Ectodermal cell (in vitro differentiated cells): ENCODE results near the gene SPOUT1.

Experiments
- H3K27ac ChIP-seq: 2 replicates; pipeline ENCODE4 v1.7.0; 2013; ENCODE audit warnings: mild to moderate bottlenecking, low read depth, low read length; ENCODE audit not compliant: insufficient read depth, poor library complexity, severe bottlenecking
- H3K27me3 ChIP-seq: 2 replicates; pipeline ENCODE4 v1.7.0; 2013; ENCODE audit warnings: mild to moderate bottlenecking, low read length; ENCODE audit not compliant: insufficient read depth, control insufficient read depth, poor library complexity, severe bottlenecking
- H3K36me3 ChIP-seq: one replicate; pipeline ENCODE4 v1.7.0; 2013; ENCODE audit warnings: low read length; ENCODE audit not compliant: control insufficient read depth, insufficient read depth
- H3K4me1 ChIP-seq: one replicate; pipeline ENCODE4 v1.7.0; 2013; ENCODE audit warnings: low read length; ENCODE audit not compliant: control insufficient read depth, insufficient read depth
- H3K4me3 ChIP-seq: 2 replicates; pipeline ENCODE4 v1.7.0; 2013; ENCODE audit warnings: low read depth, low read length, control low read depth; ENCODE audit not compliant: insufficient read depth
- H3K9me3 ChIP-seq: 2 replicates; pipeline ENCODE4 v1.7.0; 2013; ENCODE audit warnings: mild to moderate bottlenecking, low read length, moderate library complexity; ENCODE audit not compliant: control insufficient read depth
- WGBS, 2 experiments: methylation state at CpG; one replicate each; pipeline ENCODE4 v1.1.7; 2013; ENCODE audit warnings: missing lambda C conversion rate in 2 of 2; 5-methylcytosine and 5-hydroxymethylcytosine counted together

Gene SPOUT1

DNA sequence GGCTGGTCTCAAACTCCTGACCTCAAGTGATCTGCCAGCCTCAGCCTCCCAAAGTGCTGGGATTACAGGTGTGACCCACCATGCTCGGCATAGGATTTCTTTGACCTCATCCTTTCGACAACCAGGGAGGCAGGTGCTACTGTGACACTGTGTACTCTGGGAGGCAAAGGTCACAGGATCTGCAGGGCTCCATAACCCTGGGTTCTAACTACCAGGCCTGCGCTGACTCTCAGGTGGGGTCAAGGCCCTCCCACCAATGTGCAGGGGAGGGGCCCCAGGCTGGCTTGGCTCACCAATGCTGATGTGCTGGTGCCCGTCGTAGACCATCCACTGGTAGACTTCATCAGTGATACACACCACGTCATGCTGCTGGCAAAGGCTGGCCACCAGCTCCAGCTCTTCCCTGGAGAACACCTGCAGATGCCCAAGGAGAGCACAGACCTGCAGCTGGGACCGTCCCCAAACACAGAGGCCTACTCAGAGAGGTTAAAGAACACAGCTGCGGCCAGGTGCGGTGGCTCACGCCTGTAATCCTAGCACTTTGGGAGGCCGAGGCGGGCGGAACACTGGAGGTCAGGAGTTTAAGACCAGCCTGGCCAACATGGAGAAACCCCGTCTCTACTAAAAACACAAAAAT, 7.0 kb upstream of the SPOUT1 start:
- Histone ChIP-seq H3K9me3 (no peaks in the 10 kb centered on the region), H3K27ac (no peak overlapping the region), H3K4me1 (no peaks in the 10 kb centered on the region), H3K27me3 (no peaks in the 10 kb centered on the region), H3K36me3 (no peaks in the 10 kb centered on the region), H3K4me3 (no peak overlapping the region)
- WGBS, 2 experiments: 89 to 92% methylated on average over 14 of the region's 14 CpGs

DNA sequence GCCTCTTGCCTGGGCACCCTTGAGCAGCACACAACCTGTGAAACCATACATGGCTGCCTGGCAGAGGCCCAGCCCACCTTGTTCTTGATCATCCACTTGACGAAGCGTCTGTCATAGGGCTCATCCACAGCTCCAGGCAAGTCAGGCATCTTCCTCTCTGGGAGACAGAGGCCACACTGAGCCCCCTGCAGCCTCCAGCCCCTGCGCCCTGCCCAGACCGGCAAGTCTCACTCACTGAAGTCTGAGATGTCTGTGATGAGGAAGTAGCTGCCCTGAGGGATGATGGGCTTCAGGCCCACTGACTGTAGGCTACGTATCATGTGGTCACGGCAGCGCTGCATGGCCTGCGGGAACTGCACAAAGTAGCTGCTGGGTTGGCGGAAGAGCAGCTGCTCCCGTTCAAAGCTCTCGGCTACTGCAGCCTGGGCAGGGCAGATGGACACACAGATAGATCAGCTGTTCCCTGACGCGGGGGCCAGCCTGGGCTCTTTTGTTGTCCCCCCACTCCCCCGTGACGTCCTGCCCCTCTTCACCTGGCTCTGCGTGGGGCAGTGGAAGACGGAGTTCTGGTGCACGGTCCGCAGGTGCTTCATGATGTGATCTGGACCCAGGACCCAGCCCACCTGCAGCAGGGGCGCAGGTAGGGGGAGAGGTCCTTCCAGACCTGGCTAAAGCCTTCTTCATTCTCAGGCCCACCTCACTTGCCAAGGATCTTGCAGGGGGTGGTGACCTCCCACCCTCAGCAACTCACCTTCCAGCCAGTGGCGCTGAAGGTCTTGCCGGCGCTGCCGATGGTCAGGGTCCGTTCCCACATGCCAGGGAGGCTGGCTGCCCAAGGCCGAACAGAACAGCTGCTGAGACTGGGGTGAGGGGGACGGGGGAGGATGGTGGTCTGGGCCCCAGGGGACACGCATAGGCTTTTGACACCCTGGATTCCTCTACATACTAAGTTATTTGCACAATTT, 5.9 kb upstream of the SPOUT1 start:
- no peak overlapping the region for H3K4me3 ChIP-seq
- no peaks in the 10 kb centered on the region for H3K4me1 ChIP-seq
- no peaks in the 10 kb centered on the region for H3K36me3 ChIP-seq
- H3K27me3 ChIP-seq: no peaks in the 10 kb centered on the region
- H3K9me3 ChIP-seq: no peaks in the 10 kb centered on the region
- WGBS, 2 experiments: 96 to 97% methylated on average over 28 of the region's 28 CpGs
- no peak overlapping the region for H3K27ac ChIP-seq

DNA sequence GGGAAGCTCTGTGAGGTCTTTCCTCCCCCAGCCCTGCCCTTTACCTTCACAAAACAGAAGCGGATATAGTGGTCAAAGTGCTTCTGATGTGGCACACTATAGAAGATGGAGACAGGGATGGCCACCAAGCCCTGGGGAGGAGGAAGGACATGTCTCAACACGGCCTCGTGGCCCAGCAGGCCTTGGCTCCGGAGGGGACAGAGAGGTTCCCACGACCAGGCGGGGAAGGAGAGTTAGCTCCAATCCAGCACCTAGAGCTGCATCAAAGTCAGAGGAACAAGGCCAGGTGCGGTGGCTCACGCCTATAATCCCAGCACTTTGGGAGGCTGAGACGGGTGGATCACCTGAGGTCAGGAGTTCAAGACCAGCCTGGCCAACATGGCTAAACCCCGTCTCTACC, 4.1 kb upstream of the SPOUT1 start:
- no peak overlapping the region for H3K4me3 ChIP-seq
- no peaks in the 10 kb centered on the region for H3K4me1 ChIP-seq
- 91 to 94% methylated on average over 10 of the region's 10 CpGs for WGBS, 2 experiments
- H3K36me3 ChIP-seq: no peaks in the 10 kb centered on the region
- H3K27ac ChIP-seq: no peak overlapping the region
- no peaks in the 10 kb centered on the region for H3K27me3 ChIP-seq
- no peaks in the 10 kb centered on the region for H3K9me3 ChIP-seq

DNA sequence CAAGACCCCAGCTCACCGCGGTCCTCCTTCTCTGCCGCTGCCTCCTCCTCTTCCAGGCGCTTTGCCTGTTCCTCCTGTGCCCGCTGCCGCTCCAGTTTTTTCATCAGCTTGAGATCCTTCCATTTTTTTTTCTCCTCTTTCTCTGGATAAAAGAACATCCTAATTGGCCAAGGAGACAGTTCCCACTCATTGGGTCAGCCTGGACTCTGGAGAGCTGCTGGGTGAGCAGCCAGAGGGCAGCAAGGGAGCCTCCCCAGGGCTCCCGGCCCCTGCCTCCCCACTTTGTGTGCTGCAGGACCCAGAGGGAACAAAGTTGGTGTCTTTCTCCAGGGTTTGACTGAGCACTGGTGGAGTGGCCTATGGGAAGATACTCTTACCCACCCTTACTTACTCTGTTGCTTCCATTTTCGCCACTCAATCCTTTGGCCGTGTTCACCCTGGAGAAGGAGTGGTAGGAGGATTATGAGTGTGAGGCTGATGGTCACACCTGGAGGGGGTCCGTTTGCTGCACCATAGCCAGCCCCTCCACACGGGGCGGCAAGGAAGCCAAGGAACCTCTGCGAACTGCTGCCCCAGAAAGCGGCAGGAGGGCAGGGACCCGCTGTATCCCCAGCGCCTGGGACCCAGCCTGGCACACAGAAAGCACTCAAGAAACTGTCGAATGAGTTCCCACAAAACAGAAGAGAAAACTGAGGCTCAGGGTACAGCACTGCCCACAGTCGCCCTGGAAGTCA, 708 bp downstream of the SPOUT1 start:
- no peaks in the 10 kb centered on the region for H3K27me3 ChIP-seq
- 38 to 39% methylated on average over 17 to 18 of the region's 18 CpGs for WGBS, 2 experiments
- H3K4me1 ChIP-seq: no peaks in the 10 kb centered on the region
- no peak overlapping the region for H3K27ac ChIP-seq
- peak overlapping the region; percentile 75 for H3K4me3 ChIP-seq
- H3K36me3 ChIP-seq: peaks cover 24% of the 10 kb centered on the region
- H3K9me3 ChIP-seq: no peaks in the 10 kb centered on the region

DNA sequence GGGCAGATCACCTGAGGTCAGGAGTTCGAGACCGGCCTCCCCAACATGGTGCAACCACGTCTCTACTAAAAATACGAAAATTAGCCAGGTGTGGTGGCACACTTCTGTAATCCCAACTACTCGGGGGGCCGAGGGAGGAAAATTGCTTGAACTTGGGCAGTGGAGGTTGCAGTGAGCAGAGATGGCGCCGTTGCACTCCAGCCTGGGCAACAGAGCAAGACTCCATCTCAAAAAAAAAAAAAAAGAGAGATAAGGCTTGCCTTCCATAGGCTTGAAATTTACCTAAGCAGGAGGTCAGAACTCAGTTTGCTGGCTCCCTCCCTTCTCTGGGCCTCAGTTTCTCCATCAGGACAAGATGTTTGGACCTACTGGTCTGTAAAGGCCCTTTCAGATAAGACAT, 1.3 kb downstream of the SPOUT1 start:
- peaks cover 25% of the 10 kb centered on the region for H3K36me3 ChIP-seq
- no peaks in the 10 kb centered on the region for H3K4me1 ChIP-seq
- no peak overlapping the region for H3K4me3 ChIP-seq
- H3K9me3 ChIP-seq: no peaks in the 10 kb centered on the region
- H3K27me3 ChIP-seq: no peaks in the 10 kb centered on the region
- WGBS, 2 experiments: 94 to 95% methylated on average over 8 of the region's 8 CpGs
- no peak overlapping the region for H3K27ac ChIP-seq

DNA sequence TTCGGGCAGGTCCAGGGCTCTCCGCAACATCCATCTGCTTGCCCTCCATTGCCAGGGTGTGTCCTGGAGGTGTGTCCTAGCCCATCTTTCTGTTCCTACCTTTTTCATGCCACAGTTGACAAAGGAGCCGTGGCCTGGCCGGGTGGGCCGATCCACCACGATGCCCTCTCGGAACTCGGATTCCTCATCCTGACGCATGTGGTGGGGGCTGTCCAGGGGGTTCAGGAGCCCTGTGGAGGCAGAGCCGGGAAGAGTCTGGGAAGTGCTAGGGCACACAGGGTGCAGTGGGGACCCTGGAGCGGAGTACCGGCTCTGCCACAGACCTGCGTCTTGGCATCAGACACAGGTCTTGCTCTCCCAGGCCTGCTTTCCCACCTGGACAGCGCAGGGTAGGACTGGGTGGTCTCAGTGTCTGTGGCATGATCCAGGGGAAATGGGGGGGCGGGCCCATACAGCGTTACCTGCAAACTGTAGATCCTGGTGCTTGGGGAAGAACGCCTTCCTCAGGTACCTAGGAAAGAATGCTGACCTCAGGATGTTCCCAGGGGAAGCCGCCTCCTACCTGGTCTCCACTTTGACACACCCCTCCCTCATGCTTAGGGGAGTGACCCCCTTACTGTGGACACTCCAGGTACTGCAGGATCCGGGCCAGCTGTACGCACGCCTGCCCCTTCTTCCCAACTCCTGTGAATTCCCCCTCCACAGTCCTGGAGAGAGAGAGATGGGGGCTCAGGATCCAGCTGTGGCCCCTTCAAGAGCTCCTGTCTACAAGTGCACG, 3.5 kb downstream of the SPOUT1 start:
- Histone ChIP-seq H3K27ac (no peak overlapping the region), H3K36me3 (peaks cover 25% of the 10 kb centered on the region), H3K9me3 (no peaks in the 10 kb centered on the region), H3K4me3 (no peak overlapping the region), H3K27me3 (no peaks in the 10 kb centered on the region), H3K4me1 (no peaks in the 10 kb centered on the region)
- WGBS, 2 experiments: 95% methylated on average over 22 of the region's 22 CpGs

DNA sequence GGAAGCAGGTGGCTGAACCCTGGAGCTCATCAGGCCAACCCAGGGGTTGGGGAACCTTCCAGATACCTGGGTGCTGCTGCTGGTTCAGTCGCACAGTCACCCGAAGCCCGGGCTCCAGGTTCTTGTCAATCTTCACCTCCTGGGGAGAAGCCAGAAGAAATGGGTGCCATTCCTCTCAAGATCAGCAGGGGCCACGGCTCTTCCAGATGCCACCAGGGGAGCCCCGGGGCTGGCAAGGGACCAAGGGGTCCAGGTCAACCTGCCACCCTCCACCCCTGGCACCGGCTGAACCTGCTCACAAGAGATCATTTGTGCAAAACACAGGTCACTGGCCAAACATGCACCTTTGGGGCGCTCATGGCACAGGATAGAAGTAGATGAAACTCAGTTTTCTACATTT, 4.7 kb downstream of the SPOUT1 start:
- 95 to 96% methylated on average over 7 of the region's 7 CpGs for WGBS, 2 experiments
- Histone ChIP-seq H3K9me3 (no peaks in the 10 kb centered on the region), H3K4me3 (no peak overlapping the region), H3K36me3 (peaks cover 25% of the 10 kb centered on the region), H3K27me3 (no peaks in the 10 kb centered on the region), H3K27ac (no peak overlapping the region), H3K4me1 (peaks cover 4% of the 10 kb centered on the region)

DNA sequence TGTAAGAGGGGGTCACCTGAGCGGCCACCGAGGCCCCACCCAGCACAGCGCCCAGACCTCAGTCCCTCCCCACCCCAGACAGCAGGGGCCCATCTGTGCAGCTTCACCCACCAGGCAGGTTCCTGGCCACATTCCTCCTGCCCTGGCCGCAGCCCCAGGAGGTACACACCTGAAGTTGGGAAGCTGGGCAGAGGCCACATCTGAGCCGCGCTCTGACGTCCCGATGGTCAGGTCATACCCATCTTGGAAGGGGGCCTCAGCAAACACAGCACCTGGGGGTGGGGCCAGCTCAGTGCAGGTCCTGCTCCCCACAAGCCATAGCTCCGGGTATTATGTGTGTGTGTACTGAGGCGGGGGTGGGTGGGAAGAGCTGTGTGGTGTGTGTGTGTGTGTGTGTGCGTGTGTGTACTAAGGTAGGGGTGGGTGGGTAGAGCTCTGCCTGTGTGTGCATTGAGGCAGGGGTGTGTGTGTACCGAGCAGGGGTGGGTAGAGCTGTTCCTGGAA, 5.6 kb downstream of the SPOUT1 start:
- Histone ChIP-seq H3K4me3 (no peak overlapping the region), H3K27me3 (peaks cover 4% of the 10 kb centered on the region), H3K36me3 (peaks cover 25% of the 10 kb centered on the region), H3K27ac (no peak overlapping the region), H3K4me1 (peaks cover 7% of the 10 kb centered on the region), H3K9me3 (no peaks in the 10 kb centered on the region)
- 94 to 95% methylated on average over 12 of the region's 12 CpGs for WGBS, 2 experiments

DNA sequence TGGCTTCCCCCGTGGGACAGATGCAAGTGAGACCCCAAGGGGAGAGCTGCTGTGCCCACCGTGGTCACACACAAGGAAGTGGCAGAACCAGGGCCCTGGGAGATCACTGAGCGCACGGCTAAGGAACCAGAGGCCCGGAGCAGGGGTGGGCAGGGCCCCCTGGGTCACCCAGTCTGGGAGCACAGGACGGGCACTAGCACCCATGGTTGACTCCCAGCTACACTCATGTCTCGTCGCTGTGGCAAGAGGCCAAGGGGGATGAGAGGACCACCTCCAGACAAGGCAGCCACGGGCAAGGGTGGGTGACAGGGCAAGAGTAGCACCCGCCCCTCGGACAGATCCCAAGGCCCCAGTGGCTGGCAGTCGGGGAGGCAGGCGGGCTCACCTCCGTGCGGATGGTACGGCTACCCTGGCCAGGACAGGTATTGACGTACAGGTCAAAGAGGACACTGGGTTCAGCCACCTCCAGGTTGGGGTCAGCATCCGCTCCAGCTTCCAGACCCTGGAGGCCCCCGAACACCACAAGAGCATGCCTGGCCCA, 6.2 kb downstream of the SPOUT1 start:
- no peak overlapping the region for H3K27ac ChIP-seq
- H3K4me1 ChIP-seq: peaks cover 7% of the 10 kb centered on the region
- H3K27me3 ChIP-seq: peaks cover 5% of the 10 kb centered on the region
- no peak overlapping the region for H3K4me3 ChIP-seq
- H3K36me3 ChIP-seq: peaks cover 25% of the 10 kb centered on the region
- 96% methylated on average over 19 of the region's 19 CpGs for WGBS, 2 experiments
- no peaks in the 10 kb centered on the region for H3K9me3 ChIP-seq
